Endodermal cell (in vitro differentiated cells): ENCODE measurements around the gene KANSL1L. TPM values are rescaled to one million over a fixed set of nuclear protein-coding genes. Genes with fewer than 3 reads are reported as not detected.
"Not testable (repeated sequence)": the region's sequence is repeated elsewhere in the genome, so short reads cannot be mapped to it uniquely, and the experiment has no call there.

Experiments
- DNase-seq: peaks from one replicate; pipeline ENCODE4 v3.0.0-alpha.2; 2017
- H3K27ac ChIP-seq: 2 replicates; pipeline ENCODE4 v1.5.1; 2013; ENCODE audit warnings: mild to moderate bottlenecking, low read depth, low read length, moderate library complexity
- H3K27me3 ChIP-seq: 2 replicates; pipeline ENCODE4 v1.6.1; 2013; ENCODE audit warnings: mild to moderate bottlenecking, low read length, moderate library complexity; ENCODE audit not compliant: insufficient read depth, control insufficient read depth, poor library complexity, severe bottlenecking
- H3K36me3 ChIP-seq: 2 replicates; pipeline ENCODE4 v1.7.0; 2013; ENCODE audit warnings: mild to moderate bottlenecking, low read length, moderate library complexity; ENCODE audit not compliant: control insufficient read depth, insufficient read depth
- H3K4me1 ChIP-seq: one replicate; pipeline ENCODE4 v1.7.0; 2013; ENCODE audit warnings: low read length; ENCODE audit not compliant: control insufficient read depth, insufficient read depth
- H3K4me3 ChIP-seq: 2 replicates; pipeline ENCODE4 v1.5.1; 2013; ENCODE audit warnings: mild to moderate bottlenecking, low read length, moderate library complexity
- H3K9ac ChIP-seq: 2 replicates; pipeline ENCODE4 v1.6.1; 2013; ENCODE audit warnings: mild to moderate bottlenecking, low read length, moderate library complexity; ENCODE audit not compliant: poor library complexity, severe bottlenecking; ENCODE audit errors: extremely low read depth
- H3K9me3 ChIP-seq: 2 replicates; pipeline ENCODE4 v1.6.1; 2013; ENCODE audit warnings: mild to moderate bottlenecking, low read length, moderate library complexity; ENCODE audit not compliant: control insufficient read depth
- H3K27ac Mint-ChIP-seq: 2 replicates; pipeline ENCODE4 v1.8.0; 2020; ENCODE audit warnings: mixed read lengths
- H3K27me3 Mint-ChIP-seq: 2 replicates; pipeline ENCODE4 v1.8.0; 2021; ENCODE audit warnings: mild to moderate bottlenecking, mixed read lengths; ENCODE audit not compliant: insufficient read depth
- H3K36me3 Mint-ChIP-seq: 2 replicates; pipeline ENCODE4 v1.8.0; 2020; ENCODE audit warnings: low read depth, mixed read lengths
- H3K4me1 Mint-ChIP-seq: 2 replicates; pipeline ENCODE4 v1.8.0; 2020; ENCODE audit warnings: mixed read lengths
- H3K4me3 Mint-ChIP-seq: 2 replicates; pipeline ENCODE4 v1.8.0; 2020; ENCODE audit warnings: mild to moderate bottlenecking, moderate library complexity, mixed read lengths
- H3K9me3 Mint-ChIP-seq: 2 replicates; pipeline ENCODE4 v1.8.0; 2020; ENCODE audit warnings: mild to moderate bottlenecking, mixed read lengths
- WGBS, 2 experiments: methylation state at CpG; one replicate each; pipeline versions ENCODE4 v1.1.5 to v1.1.7; 2013; ENCODE audit warnings: missing lambda C conversion rate in 2 of 2, mixed read lengths in 1 of 2; ENCODE audit not compliant: insufficient coverage in 1 of 2, insufficient read length in 1 of 2; 5-methylcytosine and 5-hydroxymethylcytosine counted together
- total RNA-seq, 2 donors: library from RNA; stranded (reverse); fragmentation: NEBNext Ultra II Directional in 1 of 2; extraction: Animal tissue kit (Norgen Biotek cat#: 25700) in 1 of 2; gene quantifications; 2 replicates in 1 of 2; 3 replicates in 1 of 2; pipeline ENCODE4 v1.2.1, GENCODE V29; 2021
- TF ChIP-seq, protein P1 (sequence below): fragments of 200-600 bp; sonication (generic); conservative IDR thresholded peaks from 2 replicates; pipeline ENCODE4 v1.5.0; 2021; ENCODE audit warnings: antibody characterized with exemption, mild to moderate bottlenecking

The KANSL1L gene
- total RNA-seq, 2 donors from 2014 or later: 26.6 to 31.3 TPM

- Mint-ChIP-seq H3K4me1 (peaks cover 8% of the 10 kb centered on the region), H3K27ac (no peak overlapping the region), H3K36me3 (peaks cover 11% of the 10 kb centered on the region), H3K27me3 (no peaks in the 10 kb centered on the region), H3K4me3 (no peak overlapping the region), H3K9me3 (peaks cover 41% of the 10 kb centered on the region)
- TF ChIP-seq, protein P1, sequence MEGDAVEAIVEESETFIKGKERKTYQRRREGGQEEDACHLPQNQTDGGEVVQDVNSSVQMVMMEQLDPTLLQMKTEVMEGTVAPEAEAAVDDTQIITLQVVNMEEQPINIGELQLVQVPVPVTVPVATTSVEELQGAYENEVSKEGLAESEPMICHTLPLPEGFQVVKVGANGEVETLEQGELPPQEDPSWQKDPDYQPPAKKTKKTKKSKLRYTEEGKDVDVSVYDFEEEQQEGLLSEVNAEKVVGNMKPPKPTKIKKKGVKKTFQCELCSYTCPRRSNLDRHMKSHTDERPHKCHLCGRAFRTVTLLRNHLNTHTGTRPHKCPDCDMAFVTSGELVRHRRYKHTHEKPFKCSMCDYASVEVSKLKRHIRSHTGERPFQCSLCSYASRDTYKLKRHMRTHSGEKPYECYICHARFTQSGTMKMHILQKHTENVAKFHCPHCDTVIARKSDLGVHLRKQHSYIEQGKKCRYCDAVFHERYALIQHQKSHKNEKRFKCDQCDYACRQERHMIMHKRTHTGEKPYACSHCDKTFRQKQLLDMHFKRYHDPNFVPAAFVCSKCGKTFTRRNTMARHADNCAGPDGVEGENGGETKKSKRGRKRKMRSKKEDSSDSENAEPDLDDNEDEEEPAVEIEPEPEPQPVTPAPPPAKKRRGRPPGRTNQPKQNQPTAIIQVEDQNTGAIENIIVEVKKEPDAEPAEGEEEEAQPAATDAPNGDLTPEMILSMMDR: no peak
- 43 to 66% methylated on average over 1 to 3 of the region's 3 CpGs for WGBS, 2 experiments
- no peak for DNase-seq
- H3K27ac ChIP-seq: no peak overlapping the region
- no peak overlapping the region for H3K4me3 ChIP-seq
- H3K27me3 ChIP-seq: no peaks in the 10 kb centered on the region
- no peaks in the 10 kb centered on the region for H3K36me3 ChIP-seq
- no peaks in the 10 kb centered on the region for H3K4me1 ChIP-seq
- H3K9me3 ChIP-seq: peaks cover 40% of the 10 kb centered on the region
- H3K9ac ChIP-seq: no peak overlapping the region
Measured at GRCh38 chr2:210188190-210188589, 17.0 kb upstream of the KANSL1L start.

DNA sequence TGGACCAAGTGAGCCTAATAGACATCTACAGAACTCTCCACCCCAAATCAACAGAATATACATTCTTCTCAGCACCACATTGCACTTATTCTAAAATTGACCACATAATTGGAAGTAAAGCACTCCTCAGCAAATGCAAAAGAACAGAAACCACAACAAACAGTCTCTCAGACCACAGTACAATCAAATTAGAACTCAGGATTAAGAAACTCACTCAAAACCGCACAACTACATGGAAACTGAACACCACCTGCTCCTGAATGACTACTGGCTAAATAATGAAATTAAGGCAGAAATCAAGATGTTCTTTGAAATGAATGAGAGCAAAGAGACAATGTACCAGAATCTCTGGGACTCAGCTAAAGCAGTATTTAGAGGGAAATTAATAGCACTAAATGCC lies 12.7 kb upstream of the KANSL1L start:
- H3K27me3 ChIP-seq, H3K36me3 ChIP-seq, H3K27ac Mint-ChIP-seq, H3K27me3 Mint-ChIP-seq, H3K27ac ChIP-seq, H3K4me3 Mint-ChIP-seq, H3K4me3 ChIP-seq, H3K4me1 ChIP-seq, H3K9ac ChIP-seq, DNase-seq: not testable (repeated sequence)
- 100% methylated on average over 1 of the region's 1 CpG; no CpG with 5 or more reads in 1 of the 2 experiments for WGBS, 2 experiments
- Mint-ChIP-seq H3K4me1 (peaks cover 32% of the 10 kb centered on the region), H3K36me3 (peaks cover 18% of the 10 kb centered on the region), H3K9me3 (peaks cover 56% of the 10 kb centered on the region)
- peaks cover 51% of the 10 kb centered on the region for H3K9me3 ChIP-seq

DNA sequence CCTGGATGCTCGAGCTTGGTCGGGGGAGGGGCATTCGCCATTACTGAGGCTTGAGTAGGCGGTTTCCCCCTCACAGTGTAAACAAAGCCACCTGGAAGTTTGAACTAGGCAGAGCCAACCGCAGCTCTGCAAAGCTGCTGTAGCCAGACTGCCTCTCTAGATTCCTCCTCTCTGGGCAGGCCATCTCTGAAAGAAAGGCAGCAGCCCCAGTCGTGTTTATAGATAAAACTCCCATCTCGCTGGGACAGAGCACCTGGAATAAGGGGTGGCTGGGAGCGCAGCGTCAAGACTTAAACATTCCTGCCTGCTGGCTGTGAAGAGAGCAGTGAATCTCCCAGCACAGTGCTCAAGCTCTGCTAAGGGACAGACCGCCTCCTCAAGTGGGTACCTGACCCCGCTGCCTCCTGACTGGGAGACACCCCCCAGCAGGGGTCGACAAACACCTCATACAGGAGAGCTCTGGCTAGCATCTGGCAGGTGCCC lies 10.4 kb upstream of the KANSL1L start:
- Histone ChIP-seq H3K4me3 (peak overlapping the region; percentile 58), H3K9me3 (peaks cover 51% of the 10 kb centered on the region), H3K4me1 (peaks cover 15% of the 10 kb centered on the region)
- not testable (repeated sequence) for H3K27me3 ChIP-seq, H3K9ac ChIP-seq, H3K36me3 ChIP-seq, H3K27me3 Mint-ChIP-seq, H3K27ac ChIP-seq
- peaks cover 52% of the 10 kb centered on the region for H3K9me3 Mint-ChIP-seq
- peak overlapping the region; percentile 93 for H3K27ac Mint-ChIP-seq
- peak; percentile 83 for DNase-seq
- peaks cover 18% of the 10 kb centered on the region for H3K36me3 Mint-ChIP-seq
- H3K4me3 Mint-ChIP-seq: peak overlapping the region; percentile 39
- peaks cover 43% of the 10 kb centered on the region for H3K4me1 Mint-ChIP-seq
- WGBS, 2 experiments: 55 to 84% methylated on average over 4 to 12 of the region's 12 CpGs

DNA sequence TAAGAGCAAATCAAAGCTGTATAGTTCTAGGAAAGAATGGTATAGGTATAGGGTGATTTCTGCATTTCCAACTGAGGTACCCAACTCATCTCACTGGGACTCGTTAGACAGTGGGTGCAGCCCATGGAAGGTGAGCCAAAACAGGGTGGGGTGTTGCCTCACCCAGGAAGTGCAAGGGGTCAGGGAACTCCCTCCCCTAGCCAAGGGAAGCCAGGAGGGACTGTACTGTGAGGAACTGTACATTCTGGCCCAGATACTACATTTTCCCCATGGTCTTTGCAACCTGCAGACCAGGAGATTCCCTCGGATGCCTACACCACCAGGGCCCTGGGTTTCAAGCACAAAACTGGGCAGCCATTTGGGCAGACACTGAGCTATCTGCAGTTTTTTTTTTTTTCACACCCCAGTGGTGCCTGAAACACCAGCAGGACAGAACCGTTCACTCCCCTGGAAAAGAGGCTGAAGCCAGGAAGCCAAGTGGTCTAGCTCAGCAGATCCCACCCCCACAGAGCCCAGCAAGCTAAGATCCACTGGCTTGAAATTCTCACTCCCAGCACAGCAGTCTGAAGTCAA lies 9.9 kb upstream of the KANSL1L start:
- H3K4me1 Mint-ChIP-seq: peaks cover 43% of the 10 kb centered on the region
- peak overlapping the region; percentile 39 for H3K4me3 Mint-ChIP-seq
- not testable (repeated sequence) for H3K9ac ChIP-seq, H3K27ac ChIP-seq, H3K36me3 ChIP-seq, H3K27me3 Mint-ChIP-seq, H3K4me3 ChIP-seq, H3K27me3 ChIP-seq, DNase-seq
- peaks cover 47% of the 10 kb centered on the region for H3K9me3 Mint-ChIP-seq
- peak overlapping the region; percentile 93 for H3K27ac Mint-ChIP-seq
- 70 to 82% methylated on average over 2 to 3 of the region's 3 CpGs for WGBS, 2 experiments
- peaks cover 18% of the 10 kb centered on the region for H3K36me3 Mint-ChIP-seq
- Histone ChIP-seq H3K9me3 (peaks cover 45% of the 10 kb centered on the region), H3K4me1 (peaks cover 15% of the 10 kb centered on the region)
